ENCODE data around the gene MYLK4.

Gene MYLK4

GRCh38 chr6:2743280-2744208, 7.2 kb downstream of the MYLK4 start:
- TF ChIP-seq CTCF (IDR thresholded peaks at IDR 0.05), result no peak
- TF ChIP-seq ZFX (IDR thresholded peaks at IDR 0.05; ENCODE audit: borderline replicate concordance), result no peak
- H3K27ac ChIP-seq, result no peak overlapping the region

GRCh38 chr6:2741756-2742155, 9.0 kb downstream of the MYLK4 start:
- no peak for TF ChIP-seq CTCF (IDR thresholded peaks at IDR 0.05)
- no peak for TF ChIP-seq ZFX (IDR thresholded peaks at IDR 0.05; ENCODE audit: borderline replicate concordance)

GRCh38 chr6:2740581-2740980, 10.1 kb downstream of the MYLK4 start:
- TF ChIP-seq ZFX (IDR thresholded peaks at IDR 0.05; ENCODE audit: borderline replicate concordance) (no peak), CTCF (IDR thresholded peaks at IDR 0.05) (no peak)
- H3K27ac ChIP-seq, result no peak overlapping the region

More at GRCh38 chr6:2741756-2742155, 9.0 kb downstream of the MYLK4 start:
- no peak overlapping the region for H3K27ac ChIP-seq

- TF ChIP-seq CTCF (IDR thresholded peaks at IDR 0.05), result no peak
- TF ChIP-seq ZFX (IDR thresholded peaks at IDR 0.05; ENCODE audit: borderline replicate concordance), result no peak
- H3K27ac ChIP-seq, result no peak overlapping the region
Observed at GRCh38 chr6:2739335-2739734, 11.4 kb downstream of the MYLK4 start.

GRCh38 chr6:2738373-2738979, 12.2 kb downstream of the MYLK4 start:
- H3K27ac ChIP-seq, result no peak overlapping the region
- TF ChIP-seq CTCF (IDR thresholded peaks at IDR 0.05), result peak; percentile 74
- no peak for TF ChIP-seq ZFX (IDR thresholded peaks at IDR 0.05; ENCODE audit: borderline replicate concordance)

- TF ChIP-seq ZFX (IDR thresholded peaks at IDR 0.05; ENCODE audit: borderline replicate concordance) (no peak), CTCF (IDR thresholded peaks at IDR 0.05) (no peak)
- H3K27ac ChIP-seq, result no peak overlapping the region
Observed at GRCh38 chr6:2737885-2738284, 12.8 kb downstream of the MYLK4 start.
